ENCODE measurements around the gene PIKFYVE. TPM values are rescaled to one million over a fixed set of nuclear protein-coding genes. Genes with fewer than 3 reads are reported as not detected.
"Not testable (repeated sequence)": the region's sequence is repeated elsewhere in the genome, so short reads cannot be mapped to it uniquely, and the experiment has no call there.

PIKFYVE gene
- total RNA-seq, 1 donor from 2014 or later, result 13.9 TPM

- Histone ChIP-seq H3K27ac (replicated peaks) (peak overlapping the region; percentile 91), H3K9me3 (replicated peaks) (no peaks in the 10 kb centered on the region), H3K4me3 (no peak overlapping the region), H3K4me1 (peaks cover 51% of the 10 kb centered on the region), H3K27me3 (ENCODE audit: low read depth) (no peaks in the 10 kb centered on the region), H3K36me3 (peaks cover 11% of the 10 kb centered on the region)
- no peak for DNase-seq
- intact Hi-C loops (cut with micrococcal nuclease), result no loop called here
- TF ChIP-seq, protein P1, sequence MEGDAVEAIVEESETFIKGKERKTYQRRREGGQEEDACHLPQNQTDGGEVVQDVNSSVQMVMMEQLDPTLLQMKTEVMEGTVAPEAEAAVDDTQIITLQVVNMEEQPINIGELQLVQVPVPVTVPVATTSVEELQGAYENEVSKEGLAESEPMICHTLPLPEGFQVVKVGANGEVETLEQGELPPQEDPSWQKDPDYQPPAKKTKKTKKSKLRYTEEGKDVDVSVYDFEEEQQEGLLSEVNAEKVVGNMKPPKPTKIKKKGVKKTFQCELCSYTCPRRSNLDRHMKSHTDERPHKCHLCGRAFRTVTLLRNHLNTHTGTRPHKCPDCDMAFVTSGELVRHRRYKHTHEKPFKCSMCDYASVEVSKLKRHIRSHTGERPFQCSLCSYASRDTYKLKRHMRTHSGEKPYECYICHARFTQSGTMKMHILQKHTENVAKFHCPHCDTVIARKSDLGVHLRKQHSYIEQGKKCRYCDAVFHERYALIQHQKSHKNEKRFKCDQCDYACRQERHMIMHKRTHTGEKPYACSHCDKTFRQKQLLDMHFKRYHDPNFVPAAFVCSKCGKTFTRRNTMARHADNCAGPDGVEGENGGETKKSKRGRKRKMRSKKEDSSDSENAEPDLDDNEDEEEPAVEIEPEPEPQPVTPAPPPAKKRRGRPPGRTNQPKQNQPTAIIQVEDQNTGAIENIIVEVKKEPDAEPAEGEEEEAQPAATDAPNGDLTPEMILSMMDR (IDR thresholded peaks at IDR 0.05; ENCODE audit: borderline replicate concordance), result no peak
Measured at GRCh38 chr2:208256192-208256782, 9.8 kb upstream of the PIKFYVE start.

- H3K36me3 ChIP-seq; H3K4me3 ChIP-seq; intact Hi-C loops (cut with micrococcal nuclease); H3K27me3 ChIP-seq (ENCODE audit: low read depth); DNase-seq; H3K9me3 ChIP-seq (replicated peaks): not testable (repeated sequence)
- H3K4me1 ChIP-seq, result peaks cover 46% of the 10 kb centered on the region
- peak overlapping the region; percentile 91 for H3K27ac ChIP-seq (replicated peaks)
Measured at GRCh38 chr2:208256849-208257813, 8.9 kb upstream of the PIKFYVE start.

DNA sequence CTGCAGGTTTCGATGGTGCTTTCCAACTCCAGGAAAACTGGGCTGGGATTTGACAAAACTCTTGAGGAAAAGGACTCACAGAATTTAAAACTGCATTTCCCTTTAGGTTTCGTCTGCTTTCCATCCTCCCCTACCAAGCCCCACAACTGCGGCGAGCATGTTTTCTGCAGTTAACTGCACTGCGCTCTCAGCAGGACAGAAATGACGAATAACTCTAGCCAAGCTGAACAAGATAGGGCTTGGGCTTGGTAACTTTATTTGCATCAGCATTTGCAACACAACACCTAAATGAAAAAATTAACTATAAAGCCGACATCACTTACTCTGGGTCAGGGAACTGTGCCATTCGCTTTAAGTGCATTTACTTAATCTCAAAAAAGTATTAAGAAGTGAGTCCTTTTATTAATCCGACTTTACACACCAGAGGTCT lies 669 bp upstream of the PIKFYVE start:
- Histone ChIP-seq H3K27ac (replicated peaks) (peak overlapping the region; percentile 97), H3K9me3 (replicated peaks) (no peaks in the 10 kb centered on the region), H3K27me3 (ENCODE audit: low read depth) (no peaks in the 10 kb centered on the region), H3K4me3 (peak overlapping the region; percentile 96), H3K4me1 (peaks cover 48% of the 10 kb centered on the region), H3K36me3 (no peaks in the 10 kb centered on the region)
- intact Hi-C loops (cut with micrococcal nuclease), result no loop called here
- TF ChIP-seq, protein P1 (IDR thresholded peaks at IDR 0.05; ENCODE audit: borderline replicate concordance), result no peak
- DNase-seq, result no peak

GRCh38 chr2:208266553-208266893 lies 468 bp downstream of the PIKFYVE start:
- H3K4me1 ChIP-seq, result peaks cover 48% of the 10 kb centered on the region
- TF ChIP-seq, protein P1 (IDR thresholded peaks at IDR 0.05; ENCODE audit: borderline replicate concordance), result no peak
- intact Hi-C loops (cut with micrococcal nuclease), result no loop called here
- no peaks in the 10 kb centered on the region for H3K9me3 ChIP-seq (replicated peaks)
- peaks cover 1% of the 10 kb centered on the region for H3K36me3 ChIP-seq
- H3K27ac ChIP-seq (replicated peaks), result peak overlapping the region; percentile 97
- peak overlapping the region; percentile 96 for H3K4me3 ChIP-seq
- DNase-seq, result no peak
- no peaks in the 10 kb centered on the region for H3K27me3 ChIP-seq (ENCODE audit: low read depth)

GRCh38 chr2:208266936-208267335 lies 881 bp downstream of the PIKFYVE start:
- no peaks in the 10 kb centered on the region for H3K27me3 ChIP-seq (ENCODE audit: low read depth)
- TF ChIP-seq, protein P1 (IDR thresholded peaks at IDR 0.05; ENCODE audit: borderline replicate concordance), result no peak
- H3K9me3 ChIP-seq (replicated peaks), result no peaks in the 10 kb centered on the region
- intact Hi-C loops (cut with micrococcal nuclease), result no loop called here
- DNase-seq, result no peak
- peaks cover 4% of the 10 kb centered on the region for H3K36me3 ChIP-seq
- peak overlapping the region; percentile 97 for H3K27ac ChIP-seq (replicated peaks)
- H3K4me1 ChIP-seq, result peaks cover 48% of the 10 kb centered on the region
- peak overlapping the region; percentile 96 for H3K4me3 ChIP-seq

GRCh38 chr2:208267526-208267925 lies 1.5 kb downstream of the PIKFYVE start:
- H3K36me3 ChIP-seq; H3K9me3 ChIP-seq (replicated peaks); intact Hi-C loops (cut with micrococcal nuclease); DNase-seq; H3K27me3 ChIP-seq (ENCODE audit: low read depth): not testable (repeated sequence)
- peak overlapping the region; percentile 96 for H3K4me3 ChIP-seq
- peaks cover 48% of the 10 kb centered on the region for H3K4me1 ChIP-seq
- peak overlapping the region; percentile 97 for H3K27ac ChIP-seq (replicated peaks)
